Suprapubic skin (tissue), 4 donors: ENCODE results near the gene TLR7.

Source experiments
- CTCF ChIP-seq, 2 donors: fragments of 200-600 bp in 1 of 2; fragments of 450-650 bp in 1 of 2; sonication (generic) in 1 of 2; IDR thresholded peaks; one replicate each; pipeline ENCODE4 v1.5.1; 2016 to 2019; ENCODE audit warnings: antibody characterized with exemption in 2 of 2, mild to moderate bottlenecking in 1 of 2, moderate library complexity in 1 of 2
- POLR2A ChIP-seq, 2 donors: fragments of 450-650 bp; IDR thresholded peaks; one replicate each; pipeline ENCODE4 v1.6.1; 2017; ENCODE audit warnings: antibody characterized with exemption in 2 of 2, mild to moderate bottlenecking in 2 of 2, moderate library complexity in 2 of 2
- POLR2AphosphoS5 ChIP-seq, 3 donors: sonication (generic); formaldehyde crosslinking; IDR thresholded peaks; one replicate each; pipeline ENCODE4 v1.6.1; 2017; ENCODE audit warnings: antibody characterized with exemption in 3 of 3

- no peak for TF ChIP-seq CTCF (IDR thresholded peaks at IDR 0.05)
- no peak for TF ChIP-seq POLR2A (IDR thresholded peaks at IDR 0.05)
- no peak for TF ChIP-seq POLR2AphosphoS5 (IDR thresholded peaks at IDR 0.05)
These were observed 70.1 kb downstream of the TLR7 start for GRCh38 chrX:12936947-12937346.
